HepG2 (cell line): ENCODE measurements around the gene BBC3. TPM values are rescaled to one million over a fixed set of nuclear protein-coding genes. Genes with fewer than 3 reads are reported as not detected.

Experiments
- ATF3 ChIP-seq: sonication (generic); formaldehyde crosslinking; IDR thresholded peaks from 2 replicates; pipeline ENCODE4 v1.4.0; 2020; ENCODE audit warnings: missing genetic modification reagents
- ATF7 ChIP-seq, 2 experiments: fragments of 450-650 bp in 1 of 2; sonication (generic) in 1 of 2; formaldehyde crosslinking in 1 of 2; IDR thresholded peaks; 2 replicates each; pipeline versions ENCODE4 v1.4.0 to v1.6.1; 2016 to 2020; ENCODE audit warnings: antibody characterized with exemption in 1 of 2, mild to moderate bottlenecking in 1 of 2, missing genetic modification reagents in 1 of 2
- ATM ChIP-seq: fragments of 450-650 bp; IDR thresholded peaks from 2 replicates; pipeline ENCODE4 v1.7.1; 2017; ENCODE audit warnings: mild to moderate bottlenecking, borderline replicate concordance
- CBFB ChIP-seq: sonication (generic); formaldehyde crosslinking; IDR thresholded peaks from 2 replicates; pipeline ENCODE4 v1.4.0; 2020; ENCODE audit warnings: missing genetic modification reagents
- ELF3 ChIP-seq: IDR thresholded peaks from 2 replicates; pipeline ENCODE4 v1.6.1; 2016; ENCODE audit warnings: missing genetic modification reagents, missing compliant biosample characterization
- FOXK2 ChIP-seq: fragments of 450-650 bp; IDR thresholded peaks from 2 replicates; pipeline ENCODE4 v1.6.1; 2016
- GABPA ChIP-seq, 2 experiments: IDR thresholded peaks; 2 replicates each; pipeline ENCODE4 v1.6.1; 2011 to 2016; ENCODE audit warnings: low read depth in 2 of 2, low read length in 1 of 2, missing biosample characterization in 1 of 2, missing genetic modification characterization in 1 of 2
- JUND ChIP-seq: sonication (generic); formaldehyde crosslinking; IDR thresholded peaks from 2 replicates; pipeline ENCODE4 v1.8.0; 2022; ENCODE audit warnings: mild to moderate bottlenecking, missing genetic modification reagents
- NBN ChIP-seq: fragments of 450-650 bp; conservative IDR thresholded peaks from 2 replicates; pipeline ENCODE4 v1.6.1; 2017
- PAF1 ChIP-seq: IDR thresholded peaks from 2 replicates; pipeline ENCODE4 v1.6.1; 2016; ENCODE audit warnings: missing genetic modification reagents, missing compliant biosample characterization
- RBAK ChIP-seq: sonication (generic); formaldehyde crosslinking; IDR thresholded peaks from 2 replicates; pipeline ENCODE4 v1.5.1; 2020; ENCODE audit warnings: mild to moderate bottlenecking, missing genetic modification reagents
- SNRNP70 ChIP-seq: fragments of 200-400 bp; formaldehyde crosslinking; IDR thresholded peaks from 2 replicates; pipeline ENCODE4 v1.6.1; 2017; ENCODE audit warnings: mild to moderate bottlenecking, low read depth, low read length, moderate library complexity
- SOX6 ChIP-seq, 2 experiments: fragments of 450-650 bp in 1 of 2; sonication (generic) in 1 of 2; formaldehyde crosslinking in 1 of 2; IDR thresholded peaks; 2 replicates each; pipeline versions ENCODE4 v1.4.0 to v1.6.1; 2017 to 2020; ENCODE audit warnings: antibody characterized with exemption in 1 of 2, mild to moderate bottlenecking in 1 of 2, missing genetic modification reagents in 1 of 2
- THAP11 ChIP-seq: IDR thresholded peaks from 2 replicates; pipeline ENCODE4 v1.6.1; 2016; ENCODE audit warnings: missing biosample characterization, missing genetic modification reagents
- THAP7 ChIP-seq: sonication (generic); formaldehyde crosslinking; IDR thresholded peaks from 2 replicates; pipeline ENCODE4 v1.8.1; 2023; ENCODE audit warnings: mild to moderate bottlenecking, missing genetic modification reagents
- UBTF ChIP-seq: sonication (generic); formaldehyde crosslinking; IDR thresholded peaks from 2 replicates; pipeline ENCODE4 v1.4.0; 2020; ENCODE audit warnings: mild to moderate bottlenecking, missing genetic modification reagents
- YEATS4 ChIP-seq: sonication (generic); formaldehyde crosslinking; IDR thresholded peaks from 2 replicates; pipeline ENCODE4 v1.4.0; 2020; ENCODE audit warnings: missing genetic modification reagents, borderline replicate concordance
- ZBTB33 ChIP-seq: sonication (generic); formaldehyde crosslinking; IDR thresholded peaks from 2 replicates; pipeline ENCODE4 v1.4.0; 2020; ENCODE audit warnings: missing genetic modification reagents
- ZFYVE20 ChIP-seq: sonication (generic); formaldehyde crosslinking; IDR thresholded peaks from 2 replicates; pipeline ENCODE4 v1.8.0; 2023; ENCODE audit warnings: low read depth, mild to moderate bottlenecking, moderate library complexity, missing genetic modification reagents, borderline replicate concordance
- ZNF331 ChIP-seq: sonication (generic); formaldehyde crosslinking; IDR thresholded peaks from 2 replicates; pipeline ENCODE4 v1.4.0; 2020; ENCODE audit warnings: missing genetic modification reagents
- ZNF337 ChIP-seq: sonication (generic); formaldehyde crosslinking; IDR thresholded peaks from 2 replicates; pipeline ENCODE4 v1.5.1; 2020; ENCODE audit warnings: missing genetic modification reagents, low read depth, mild to moderate bottlenecking, borderline replicate concordance
- ZNF674 ChIP-seq: sonication (generic); formaldehyde crosslinking; IDR thresholded peaks from 2 replicates; pipeline ENCODE4 v1.5.0; 2020; ENCODE audit warnings: low read depth, mild to moderate bottlenecking, missing genetic modification reagents
- polyA plus RNA-seq, 8 experiments: library from polyadenylated mRNA; depleted of rRNA in 3 of 8; stranded (reverse) in 7 of 8; unstranded in 1 of 8; fragments of >200 nt; fragmentation: Illumina TruSeq in 4 of 8; extraction: Trizol in 4 of 8; gene quantifications; 2 replicates each; pipeline versions ENCODE4 v1.2.1 to v1.2.3, GENCODE V29; 2011 to 2016; ENCODE audit warnings: low read depth in 4 of 8, missing spikeins in 1 of 8, mixed read lengths in 1 of 8; ENCODE audit not compliant: insufficient read depth in 1 of 8
- total RNA-seq, 5 experiments: library from RNA; depleted of rRNA; stranded (reverse); fragments of >200 nt; fragmentation: Illumina TruSeq; extraction: Trizol; gene quantifications; 2 replicates each; pipeline ENCODE4 v1.2.3, GENCODE V29; 2016; ENCODE audit warnings: low read depth in 1 of 5

BBC3 gene
- total and polyA plus RNA-seq, 2 of the 13 experiments (the other 11 are each of a cell fraction or from before 2014, with no cell fraction given) = 6.1 to 8.8 TPM

- TF ChIP-seq NBN = no peak
- no peak for TF ChIP-seq ZNF331 (CRISPR knock-in tag)
- TF ChIP-seq ATF3 (CRISPR knock-in tag) = peak; percentile 85
- no peak for TF ChIP-seq RBAK
- TF ChIP-seq PAF1 (CRISPR knock-in tag) = no peak
- TF ChIP-seq SOX6 (IDR thresholded peaks at IDR 0.05) = no peak
- TF ChIP-seq SOX6 (CRISPR knock-in tag; IDR thresholded peaks at IDR 0.05) = peak; percentile 42; the same call in 1 of the 2 replicates
- TF ChIP-seq JUND = peak; percentile 75; the same call in 1 of the 2 replicates
- no peak for TF ChIP-seq THAP11 (CRISPR knock-in tag)
- no peak for TF ChIP-seq THAP7 (CRISPR knock-in tag)
- TF ChIP-seq UBTF (CRISPR knock-in tag) = no peak
- no peak for TF ChIP-seq ATM
- peak; percentile 94 for TF ChIP-seq ATF7 (IDR thresholded peaks at IDR 0.05)
- TF ChIP-seq ATF7 (CRISPR knock-in tag; IDR thresholded peaks at IDR 0.05) = peak; percentile 91
- TF ChIP-seq GABPA (IDR thresholded peaks at IDR 0.05; ENCODE audit: low read depth, low read length) = no peak
- no peak for TF ChIP-seq GABPA (CRISPR knock-in tag; IDR thresholded peaks at IDR 0.05; ENCODE audit: low read depth)
- TF ChIP-seq ELF3 (CRISPR knock-in tag) = peak; percentile 16; the same call in 1 of the 2 replicates
- TF ChIP-seq ZNF674 = 0 out of 2 replicates have a peak, but pooled peaks have one; percentile 57
- TF ChIP-seq SNRNP70 = no peak
- TF ChIP-seq YEATS4 (CRISPR knock-in tag) = 0 out of 2 replicates have a peak, but pooled peaks have one; percentile 43
- TF ChIP-seq FOXK2 = no peak
- TF ChIP-seq ZNF337 (CRISPR knock-in tag) = no peak
- TF ChIP-seq ZFYVE20 (CRISPR knock-in tag) = no peak
- 0 out of 2 replicates have a peak, but pooled peaks have one; percentile 17 for TF ChIP-seq CBFB (CRISPR knock-in tag)
- TF ChIP-seq ZBTB33 (CRISPR knock-in tag) = no peak
These were observed 10.3 kb upstream of the BBC3 start (continued) for GRCh38 chr19:47240996-47241918.
